ENCODE results near the gene RPS26.
"Not testable (repeated sequence)": the region's sequence is repeated elsewhere in the genome, so short reads cannot be mapped to it uniquely, and the experiment has no call there.

RPS26 gene

DNA sequence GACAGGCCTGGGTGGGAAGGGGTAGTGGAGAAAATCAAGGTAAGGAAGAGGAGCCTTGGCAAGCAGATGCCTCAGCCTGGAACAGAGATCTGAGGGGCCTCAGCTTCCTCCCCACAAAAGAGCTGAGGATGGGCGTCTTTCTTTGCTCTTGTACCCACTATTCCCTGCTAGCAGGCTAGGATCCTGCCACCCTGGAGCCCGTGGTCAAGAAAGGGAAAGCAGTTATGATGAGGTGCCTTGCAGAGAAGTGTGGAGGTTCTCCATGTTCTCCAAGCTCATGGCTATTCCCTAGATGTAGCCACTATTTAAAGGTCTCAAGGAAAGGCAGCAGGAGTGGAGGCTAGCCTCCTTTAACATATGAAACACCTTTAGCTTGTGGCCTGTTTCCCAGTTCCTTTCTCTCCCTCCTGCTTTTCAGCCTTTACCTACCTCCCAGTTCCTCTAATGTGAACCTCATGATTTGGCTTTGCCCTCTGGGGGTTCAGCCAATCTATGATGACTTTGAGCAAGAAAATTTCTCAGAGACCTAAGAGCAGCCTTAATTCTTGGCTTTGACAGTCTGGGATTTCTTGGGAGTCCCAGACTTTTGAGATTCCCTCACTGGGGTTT is 19.7 kb upstream of the RPS26 start:
- no peak for DNase-seq

DNA sequence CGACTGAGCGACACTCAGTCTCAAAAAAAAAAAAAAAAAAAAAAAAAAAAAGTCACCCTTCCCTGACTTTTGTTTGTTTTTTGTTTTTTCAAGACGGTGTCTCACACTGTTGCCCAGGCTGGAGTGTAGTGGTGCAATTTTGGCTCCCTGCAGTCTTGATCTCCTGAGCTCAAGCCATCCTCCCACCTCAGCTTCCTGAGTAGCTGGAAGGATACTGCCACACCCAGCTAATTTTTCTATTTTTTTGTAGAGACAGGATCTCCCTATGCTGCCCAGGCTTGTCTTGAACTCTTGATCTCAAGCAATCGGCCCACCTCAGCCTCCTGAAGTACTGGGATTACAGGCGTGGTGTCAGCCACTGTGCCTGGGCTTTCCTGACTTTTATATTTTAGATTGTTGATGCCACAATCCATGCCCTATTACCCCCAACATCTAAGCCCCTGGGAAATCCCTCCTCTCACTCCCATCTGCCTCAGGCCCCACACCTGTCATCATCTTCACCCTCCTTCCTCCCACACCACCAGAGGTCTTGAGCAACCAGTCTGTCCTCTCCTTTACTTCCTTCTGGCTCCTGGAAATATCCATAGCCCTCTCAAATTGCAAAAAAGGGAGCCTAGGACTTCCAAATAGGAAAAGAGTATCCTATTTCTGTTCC is 13.1 kb upstream of the RPS26 start:
- no peak for DNase-seq

DNA sequence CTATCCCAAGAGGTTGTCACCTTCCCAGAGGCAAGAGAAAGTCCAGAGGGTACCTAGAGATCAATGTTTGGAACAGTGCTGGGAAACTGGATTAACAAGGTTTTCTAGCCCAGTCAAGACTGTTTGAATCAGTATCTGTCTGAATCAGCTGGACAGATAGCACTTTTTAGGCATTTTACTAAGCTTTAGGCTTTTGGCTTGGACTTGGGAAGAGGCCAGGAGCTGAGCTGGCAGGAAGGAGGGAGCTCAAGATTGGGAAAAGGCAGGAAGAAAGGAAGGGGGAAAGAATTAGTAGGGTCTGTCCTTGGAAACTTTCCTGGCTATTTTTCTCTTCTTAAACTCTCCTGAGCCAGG is 12.6 kb upstream of the RPS26 start:
- DNase-seq, result no peak

DNA sequence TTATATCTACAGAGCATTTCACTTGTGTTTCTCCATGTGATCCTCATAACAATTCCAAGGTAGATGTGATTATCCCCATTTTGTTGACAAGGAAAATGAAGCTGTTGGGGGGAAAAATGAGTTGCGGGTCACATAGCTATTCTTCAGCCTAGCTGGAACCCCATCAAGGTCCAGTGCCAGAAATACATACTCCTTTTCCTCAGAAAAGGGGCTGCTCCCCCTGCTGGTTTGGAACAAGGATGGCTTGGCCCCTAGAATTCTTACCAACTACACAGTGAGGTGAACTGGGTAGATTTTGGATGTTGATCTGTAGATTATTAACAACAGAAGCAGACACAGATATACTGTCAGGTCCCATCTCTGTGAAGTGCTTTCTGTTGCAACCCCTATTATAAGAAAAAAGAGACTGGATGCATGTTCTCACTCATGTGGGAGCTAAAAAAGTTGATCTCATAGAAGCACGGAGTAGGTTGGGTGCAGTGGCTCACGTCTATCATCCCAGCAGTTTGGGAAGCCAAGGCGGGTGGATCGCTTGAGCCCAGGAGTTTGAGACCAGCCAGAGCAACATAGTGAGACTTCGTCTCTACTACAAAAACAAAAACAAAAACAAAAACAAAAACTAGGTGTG is 11.9 kb upstream of the RPS26 start:
- peak; percentile 53 for DNase-seq

DNA sequence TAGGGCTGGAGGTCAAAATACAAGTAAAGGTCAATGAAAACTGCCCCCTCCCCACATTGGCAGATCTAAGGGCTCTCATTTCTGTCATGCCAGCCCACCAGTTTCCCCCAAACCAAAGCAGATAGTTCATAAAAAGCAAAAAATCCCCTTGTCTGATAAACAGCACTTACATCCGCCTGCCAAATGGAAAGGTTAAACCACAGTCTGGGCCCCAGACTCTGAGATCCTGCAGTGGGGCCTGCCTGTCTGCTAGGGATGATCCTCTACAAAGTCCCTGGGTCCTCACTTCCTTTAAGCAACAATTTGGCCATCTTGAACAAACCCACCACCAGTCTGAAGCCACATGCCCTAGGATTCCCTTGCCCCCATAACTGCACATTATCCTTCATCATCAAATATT is 9.7 kb upstream of the RPS26 start:
- no peak for DNase-seq

DNA sequence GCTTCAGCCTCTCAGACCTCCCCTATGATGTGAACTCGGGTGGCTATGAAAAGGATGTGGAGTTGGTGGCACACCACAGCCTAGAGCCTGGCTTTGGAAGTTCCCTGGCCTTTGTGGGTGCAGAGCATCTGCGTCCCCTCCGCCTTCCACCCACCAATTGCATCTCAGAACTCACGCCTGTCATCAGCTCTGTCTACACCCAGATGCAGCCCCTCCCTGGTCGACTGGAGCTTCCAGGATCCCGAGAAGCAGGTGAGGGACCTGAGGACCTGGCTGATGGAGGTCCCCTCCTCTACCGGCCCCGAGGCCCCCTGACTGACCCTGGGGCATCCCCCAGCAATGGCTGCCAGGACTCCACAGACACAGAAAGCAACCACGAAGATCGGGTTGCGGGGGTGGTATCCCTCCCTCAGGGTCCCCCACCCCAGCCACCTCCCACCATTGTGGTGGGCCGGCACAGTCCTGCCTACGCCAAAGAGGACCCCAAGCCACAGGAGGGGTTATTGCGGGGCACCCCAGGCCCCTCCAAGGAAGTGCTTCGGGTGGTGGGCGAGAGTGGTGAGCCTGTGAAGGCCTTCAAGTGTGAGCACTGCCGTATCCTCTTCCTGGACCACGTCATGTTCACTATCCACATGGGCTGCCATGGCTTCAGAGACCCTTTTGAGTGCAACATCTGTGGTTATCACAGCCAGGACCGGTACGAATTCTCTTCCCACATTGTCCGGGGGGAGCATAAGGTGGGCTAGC is 7.0 kb upstream of the RPS26 start:
- DNase-seq, result no peak

DNA sequence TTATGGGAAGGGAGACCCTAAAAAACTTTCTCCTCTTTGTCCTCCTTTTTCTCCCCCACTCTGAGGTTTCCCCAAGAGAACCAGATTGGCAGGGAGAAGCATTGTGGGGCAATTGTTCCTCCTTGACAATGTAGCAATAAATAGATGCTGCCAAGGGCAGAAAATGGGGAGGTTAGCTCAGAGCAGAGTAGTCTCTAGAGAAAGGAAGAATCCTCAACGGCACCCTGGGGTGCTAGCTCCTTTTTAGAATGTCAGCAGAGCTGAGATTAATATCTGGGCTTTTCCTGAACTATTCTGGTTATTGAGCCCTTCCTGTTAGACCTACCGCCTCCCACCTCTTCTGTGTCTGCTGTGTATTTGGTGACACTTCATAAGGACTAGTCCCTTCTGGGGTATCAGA is 4.6 kb upstream of the RPS26 start:
- no peak for DNase-seq

DNA sequence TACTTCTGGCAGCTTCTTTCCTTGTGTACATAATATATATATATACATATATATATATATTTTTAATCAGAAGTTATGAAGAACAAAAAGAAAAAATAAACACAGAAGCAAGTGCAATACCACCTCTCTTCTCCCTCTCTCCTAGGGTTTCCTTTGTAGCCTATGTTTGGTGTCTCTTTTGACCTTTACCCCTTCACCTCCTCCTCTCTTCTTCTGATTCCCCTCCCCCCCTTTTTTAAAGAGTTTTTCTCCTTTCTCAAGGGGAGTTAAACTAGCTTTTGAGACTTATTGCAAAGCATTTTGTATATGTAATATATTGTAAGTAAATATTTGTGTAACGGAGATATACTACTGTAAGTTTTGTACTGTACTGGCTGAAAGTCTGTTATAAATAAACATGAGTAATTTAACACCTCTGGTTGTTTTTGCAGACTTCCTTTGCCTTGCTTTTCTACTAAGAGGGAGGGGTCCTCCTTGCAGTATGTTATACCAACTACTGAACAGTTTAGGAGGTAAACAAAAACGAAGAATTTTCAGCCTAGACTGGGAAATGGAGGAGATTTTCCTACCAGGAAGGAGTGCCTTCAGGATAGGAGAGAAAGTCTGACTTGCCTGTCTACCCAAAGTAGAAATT is 3.6 kb upstream of the RPS26 start:
- DNase-seq, result no peak

DNA sequence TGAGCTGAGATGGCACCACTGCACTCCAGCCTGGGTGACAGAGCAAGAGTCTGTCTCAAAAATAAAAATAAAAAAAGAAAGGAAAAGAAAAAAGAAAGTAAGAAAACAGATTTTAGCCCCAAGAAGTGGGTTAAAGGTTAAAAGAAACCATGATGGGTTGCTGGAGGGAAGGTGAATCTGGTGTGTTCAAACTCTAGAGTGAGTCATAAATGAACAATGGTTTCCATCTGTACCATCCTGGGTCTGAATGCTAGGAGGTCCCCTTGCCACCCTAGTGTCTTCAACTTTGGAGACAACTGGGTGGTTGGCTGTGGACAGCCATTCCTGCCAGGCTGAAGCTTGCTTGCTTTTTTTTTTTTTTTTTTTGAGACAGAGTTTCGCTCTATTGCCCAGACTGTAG is 1.6 kb upstream of the RPS26 start:
- DNase-seq, result no peak

DNA sequence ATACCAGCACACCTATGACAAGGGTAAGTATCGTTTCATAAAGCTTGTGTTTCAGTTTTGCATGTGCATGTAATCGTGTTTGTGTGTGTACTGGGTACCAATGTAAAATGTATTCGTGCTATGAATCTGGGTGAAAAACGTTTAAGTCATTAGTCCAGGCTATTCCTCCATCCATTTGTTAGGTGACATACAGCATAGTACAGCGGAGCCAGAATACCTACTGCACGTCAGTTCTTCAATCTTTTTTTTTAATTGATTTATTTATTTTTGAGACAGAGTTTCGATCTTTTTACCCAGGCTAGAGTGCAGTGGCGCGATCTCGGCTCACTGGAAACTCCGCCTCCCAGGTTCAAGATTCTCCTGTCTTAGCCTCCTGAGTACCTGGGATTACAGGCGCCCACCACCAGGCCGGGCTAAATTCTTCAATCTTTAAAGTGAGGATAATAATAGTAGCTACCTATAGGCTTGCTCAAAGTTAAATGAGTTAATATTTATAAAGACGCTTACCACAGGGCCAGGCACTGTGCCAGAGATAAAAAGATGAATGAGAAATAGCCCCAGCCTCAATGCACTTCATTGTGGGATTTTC is 661 bp upstream of the RPS26 start:
- no peak for DNase-seq

DNA sequence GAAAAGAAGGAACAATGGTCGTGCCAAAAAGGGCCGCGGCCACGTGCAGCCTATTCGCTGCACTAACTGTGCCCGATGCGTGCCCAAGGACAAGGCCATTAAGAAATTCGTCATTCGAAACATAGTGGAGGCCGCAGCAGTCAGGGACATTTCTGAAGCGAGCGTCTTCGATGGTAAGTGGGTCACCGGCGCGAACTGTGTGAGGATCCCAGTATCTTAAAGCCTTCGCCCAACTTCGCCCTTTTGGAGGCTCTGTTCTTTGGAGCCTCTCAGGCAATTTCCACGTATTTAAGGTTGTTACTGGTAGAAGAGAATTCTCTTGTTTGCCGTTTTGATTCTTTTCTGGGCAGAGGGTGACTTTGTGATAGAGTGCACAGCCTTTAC is 704 bp downstream of the RPS26 start:
- not testable (repeated sequence) for DNase-seq

DNA sequence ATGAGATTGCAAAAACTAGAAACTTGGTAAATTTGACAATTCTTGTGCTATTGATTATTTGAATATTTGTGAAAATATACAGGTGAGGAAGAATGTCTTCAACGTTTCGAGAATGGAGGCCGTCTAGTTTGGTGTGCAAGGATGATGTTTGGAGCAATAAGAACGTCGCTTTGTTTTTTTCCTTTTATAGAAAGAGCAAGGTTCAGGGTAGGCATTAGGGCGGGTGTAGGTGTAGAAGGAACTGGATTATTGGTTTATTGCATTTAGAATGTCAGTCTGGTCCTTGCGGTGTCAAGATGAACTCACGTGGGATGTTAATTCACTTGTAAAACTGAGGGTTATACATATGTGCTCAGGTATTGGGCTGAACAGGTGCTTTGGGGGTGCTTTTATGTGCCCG is 1.1 kb downstream of the RPS26 start:
- no peak for DNase-seq

DNA sequence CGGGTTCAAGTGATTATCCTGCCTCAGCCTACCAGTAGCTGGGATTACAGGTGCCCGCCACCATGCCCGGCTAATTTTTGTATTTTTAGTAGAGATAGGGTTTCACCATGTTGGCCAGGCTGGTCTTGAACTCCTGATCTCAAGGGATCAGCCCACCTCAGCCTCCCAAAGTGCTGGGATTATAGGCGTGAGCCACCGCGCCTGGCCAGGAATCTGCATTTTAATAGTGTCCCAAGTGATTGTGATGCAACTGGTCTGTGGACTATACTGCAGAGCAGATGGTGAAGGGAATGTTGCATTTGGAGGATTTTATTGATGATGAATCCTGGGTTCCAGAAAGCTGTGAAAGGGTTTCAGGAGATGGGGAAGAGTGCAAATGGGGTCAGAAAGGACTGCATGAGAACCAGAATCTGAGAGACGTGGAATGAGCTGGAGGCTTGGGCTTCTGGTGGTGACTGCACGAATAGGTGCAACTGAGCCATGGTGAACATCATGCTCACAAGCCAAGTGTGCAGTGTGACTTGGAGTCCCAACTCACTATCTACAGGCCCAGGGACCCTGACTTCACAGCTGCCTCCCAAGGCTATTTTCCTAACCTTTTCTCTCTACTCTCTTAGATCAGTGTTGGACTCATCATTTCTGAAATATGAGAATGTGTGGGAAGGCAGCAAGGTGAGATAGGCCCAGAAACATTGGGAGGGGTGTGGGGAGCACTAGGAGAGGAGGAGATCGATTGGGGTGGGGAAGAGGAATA is 4.5 kb downstream of the RPS26 start:
- DNase-seq, result no peak

DNA sequence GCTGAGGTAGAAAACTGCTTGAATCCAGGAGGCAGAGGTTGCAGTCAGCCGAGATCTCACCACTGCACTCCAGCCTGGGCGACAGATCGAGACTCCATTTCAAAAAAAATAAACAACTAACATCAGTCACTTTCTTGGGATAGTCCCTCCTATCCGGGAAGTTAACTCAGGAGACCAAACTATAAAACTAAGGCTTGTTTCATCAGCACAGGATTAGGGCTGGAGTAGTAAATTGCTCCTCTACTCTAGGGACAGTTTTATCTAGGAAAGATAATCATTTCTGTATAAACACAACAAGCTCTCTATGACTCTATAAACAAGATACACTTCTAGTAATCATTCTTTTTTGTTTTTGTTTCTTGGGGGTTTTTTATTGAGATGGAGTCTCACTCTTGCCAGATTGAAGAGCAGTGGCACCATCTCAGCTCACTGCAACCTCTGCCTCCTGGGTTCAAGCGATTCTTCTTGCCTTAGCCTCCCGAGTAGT is 11.7 kb downstream of the RPS26 start:
- DNase-seq, result no peak

DNA sequence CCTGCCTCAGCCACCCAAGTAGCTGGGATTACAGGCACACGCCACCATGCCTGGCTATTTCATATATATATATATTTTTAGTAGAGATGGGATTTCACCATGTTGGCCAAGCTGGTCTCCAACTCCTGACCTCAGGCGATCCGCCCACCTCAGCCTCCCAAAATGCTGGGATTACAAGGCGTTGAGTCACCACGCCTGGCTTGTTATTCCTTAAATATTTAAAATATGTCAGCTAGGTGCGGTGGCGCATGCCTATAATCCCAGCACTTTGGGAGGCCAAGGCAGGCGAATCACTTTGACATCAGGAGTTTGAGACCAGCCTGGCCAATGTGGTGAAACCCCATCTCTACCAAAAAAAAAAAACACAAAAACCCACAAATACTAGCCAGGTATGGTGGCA is 18.2 kb downstream of the RPS26 start:
- DNase-seq, result not testable (repeated sequence)

DNA sequence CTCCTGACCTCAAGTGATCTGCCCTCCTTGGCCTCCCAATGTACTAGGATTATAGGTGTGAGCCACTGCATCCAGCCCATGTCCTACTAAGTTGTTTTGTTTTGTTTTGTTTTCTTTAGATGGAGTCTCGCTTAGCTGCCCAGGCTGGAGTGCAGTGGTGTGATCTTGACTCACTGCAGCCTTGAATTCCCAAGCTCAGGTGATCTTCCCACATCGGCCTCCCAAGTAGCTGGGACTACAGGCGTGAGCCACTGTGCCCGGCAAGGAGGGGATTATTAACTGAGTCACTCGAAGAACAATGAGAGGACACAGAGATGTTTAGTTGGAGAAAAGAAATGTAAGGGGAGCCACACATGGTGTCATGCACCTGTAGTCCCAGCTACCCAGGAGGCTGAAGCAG is 20.3 kb downstream of the RPS26 start:
- no peak for DNase-seq

DNA sequence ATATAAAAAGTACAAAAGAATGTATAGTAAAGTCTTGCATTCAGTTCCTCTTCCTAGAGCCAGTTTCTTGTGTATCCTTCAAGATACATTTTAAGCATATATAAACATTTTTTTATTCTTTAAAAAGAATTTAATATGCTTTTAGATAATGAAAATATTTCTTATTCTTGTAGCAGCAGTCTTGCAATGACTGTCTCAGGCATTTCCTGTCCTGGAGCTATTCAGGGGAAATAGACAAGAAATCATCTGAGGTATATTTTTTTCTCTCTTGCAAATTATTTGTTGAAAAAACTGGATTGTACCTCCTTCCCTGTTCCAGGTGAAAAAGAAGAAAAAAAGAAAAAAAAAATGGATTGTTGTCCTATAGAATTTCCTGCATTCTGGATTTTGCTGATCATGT is 21.3 kb downstream of the RPS26 start:
- no peak for DNase-seq

DNA sequence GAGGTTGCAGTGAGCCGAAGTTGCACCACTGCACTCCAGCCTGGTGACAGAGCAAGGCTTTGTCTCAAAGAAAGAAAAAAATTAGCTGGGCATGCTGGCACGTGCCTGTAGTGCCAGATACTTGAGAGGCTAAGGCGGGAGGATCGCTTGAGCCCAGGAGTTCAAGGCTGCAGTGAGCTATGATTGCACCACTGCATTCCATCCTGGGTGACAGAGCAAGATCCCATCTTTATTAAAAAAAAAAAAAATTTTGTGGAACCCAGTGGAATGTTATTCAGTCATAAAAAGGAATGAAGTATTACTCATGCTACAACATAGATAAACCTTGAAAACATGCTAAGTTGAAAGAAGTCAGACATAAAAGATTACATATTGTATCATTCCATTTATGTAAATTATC is 29.9 kb downstream of the RPS26 start:
- no peak for DNase-seq

DNA sequence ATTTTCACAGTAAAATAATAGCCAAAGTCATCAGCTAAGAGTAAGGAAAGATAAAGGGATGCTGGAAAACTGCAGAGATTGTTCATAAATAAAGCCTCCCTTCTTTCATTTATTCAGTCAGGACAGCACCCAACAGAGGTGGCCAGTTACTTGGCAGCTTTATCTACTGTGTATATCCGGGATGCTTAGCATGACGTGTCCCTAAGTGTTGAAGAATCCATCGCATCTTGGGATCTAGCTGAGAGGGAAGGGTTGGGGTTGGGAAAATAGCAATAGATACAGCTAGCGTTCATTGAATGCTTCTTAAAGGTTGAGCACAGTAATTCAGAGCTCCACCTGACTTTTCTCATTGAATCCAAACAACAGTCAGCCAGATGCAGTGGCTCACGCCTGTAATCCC is 32.7 kb downstream of the RPS26 start:
- no peak for DNase-seq

DNA sequence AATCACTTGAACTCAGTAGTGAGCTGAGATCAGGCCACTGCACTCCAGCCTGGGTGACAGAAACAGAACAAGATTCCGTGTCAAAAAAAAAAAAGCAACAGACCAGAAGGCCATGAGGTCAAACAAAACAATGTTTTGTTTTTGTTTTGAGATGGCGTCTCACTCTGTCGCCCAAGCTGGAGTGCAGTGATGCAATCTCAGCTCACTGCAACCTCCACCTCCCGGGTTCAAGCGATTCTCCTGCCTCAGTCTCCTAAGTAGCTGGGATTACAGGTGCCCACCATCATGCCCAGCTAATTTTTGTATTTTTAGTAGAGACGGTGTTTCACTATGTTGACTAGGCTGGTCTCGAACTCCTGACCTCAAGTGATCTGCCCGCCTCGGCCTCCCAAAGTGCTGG is 36.2 kb downstream of the RPS26 start:
- DNase-seq, result not testable (repeated sequence)

DNA sequence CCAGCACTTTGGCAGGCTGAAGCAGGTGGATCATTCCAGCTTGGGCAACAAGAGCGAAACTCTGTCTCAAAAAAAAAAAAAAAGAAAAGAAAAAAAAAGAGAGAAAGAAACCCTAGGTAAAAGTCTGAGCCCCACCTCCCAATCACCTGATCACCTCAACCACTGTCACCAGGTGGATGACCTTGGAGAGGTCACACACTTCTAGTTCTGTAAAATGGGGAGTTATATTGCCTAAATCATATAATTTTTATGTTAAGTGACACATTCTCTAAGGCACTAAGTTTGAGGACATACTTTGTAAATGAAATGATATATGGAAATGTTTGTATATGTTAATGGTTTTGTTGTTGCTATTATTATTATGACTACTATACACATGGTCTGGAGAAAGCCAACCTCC is 36.7 kb downstream of the RPS26 start:
- DNase-seq, result no peak
